Activated naive CD4-positive, alpha-beta T cell treated with anti-CD3 and anti-CD28 coated beads, Interleukin-2, amount 50 U/mL, for 72 hours (primary cell): Measurements from ENCODE around the gene PURA. TPM values are rescaled to one million over a fixed set of nuclear protein-coding genes. Genes with fewer than 3 reads are reported as not detected.
"Not testable (repeated sequence)": the region's sequence is repeated elsewhere in the genome, so short reads cannot be mapped to it uniquely, and the experiment has no call there.

ENCODE experiments used
- ATAC-seq, 2 donors: fragments of 150-1000 bp; cut with Tn5 transposase; 2 replicates each; pipeline ENCODE4 v1.10.0; 2021; ENCODE audit warnings: mild to moderate bottlenecking in 2 of 2, moderate library complexity in 2 of 2
- DNase-seq, 2 donors: peaks; one replicate each; pipeline ENCODE4 v3.0.0; 2021 to 2022; ENCODE audit warnings: low spot score in 2 of 2
- H3K27ac Mint-ChIP-seq, 2 donors: one replicate each; pipeline ENCODE4 v1.8.0; 2022; ENCODE audit warnings: mild to moderate bottlenecking in 2 of 2, mixed read lengths in 2 of 2
- H3K36me3 Mint-ChIP-seq, 2 donors: one replicate each; pipeline ENCODE4 v1.8.0; 2022; ENCODE audit warnings: mixed read lengths in 2 of 2
- H3K9me3 Mint-ChIP-seq, 2 donors: one replicate each; pipeline ENCODE4 v1.8.0; 2022; ENCODE audit warnings: mixed read lengths in 2 of 2
- total RNA-seq, 2 donors: library from RNA; stranded (reverse); gene quantifications; one replicate each; pipeline ENCODE4 v1.2.3, GENCODE V29; 2022

The PURA gene
- total RNA-seq, 2 donors from 2014 or later: 7.7 to 11.1 TPM

DNA sequence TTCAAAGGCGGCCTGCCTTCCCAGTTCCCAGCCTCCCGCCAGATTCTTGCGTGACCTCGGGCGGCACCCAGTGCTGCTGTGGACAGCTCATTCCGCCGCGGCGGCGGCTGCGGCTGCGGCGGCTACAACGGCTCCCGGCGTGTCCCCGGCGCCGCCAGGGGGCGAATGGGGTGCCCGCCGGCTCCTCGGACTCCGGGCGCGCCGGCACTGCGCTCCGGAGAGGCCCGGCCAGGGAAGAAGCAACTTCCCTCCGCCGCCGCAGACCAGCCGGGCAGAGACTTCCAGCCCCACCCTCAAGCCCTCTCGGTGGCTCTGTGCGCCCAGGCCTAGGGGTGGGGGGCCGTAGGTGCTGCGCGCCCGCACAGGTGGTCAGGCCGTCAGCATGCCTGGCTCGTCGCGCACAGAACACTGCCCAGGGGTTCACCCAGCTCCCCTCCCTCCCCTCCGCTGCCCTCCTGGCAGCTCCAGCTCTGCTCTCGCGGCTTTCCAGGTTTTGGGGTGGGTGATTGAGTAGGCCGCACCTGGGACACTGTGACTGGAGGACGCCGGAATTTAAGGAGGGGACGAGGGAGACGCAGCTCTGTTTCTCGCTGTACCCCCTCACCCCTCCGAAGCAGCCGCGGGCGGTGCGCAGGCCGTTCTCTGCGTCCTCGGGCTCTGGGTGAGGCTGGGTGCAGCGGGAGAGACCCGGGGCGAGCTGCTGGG lies 32.1 kb downstream of the PURA start:
- no peaks in the 10 kb centered on the region for H3K9me3 Mint-ChIP-seq
- no peak overlapping the region for H3K27ac Mint-ChIP-seq
- ATAC-seq (peak; percentile 81 to 88), DNase-seq (peak in 1 of 2 donors; percentile 76)
- no peaks in the 10 kb centered on the region for H3K36me3 Mint-ChIP-seq

- H3K36me3 Mint-ChIP-seq: no peaks in the 10 kb centered on the region
These were observed 32.6 kb downstream of the PURA start for GRCh38 chr5:140146523-140146842.

GRCh38 chr5:140147460-140147859 lies 33.6 kb downstream of the PURA start:
- ATAC-seq (no peak), DNase-seq (no peak)
- Mint-ChIP-seq H3K27ac (no peak overlapping the region), H3K9me3 (no peaks in the 10 kb centered on the region), H3K36me3 (no peaks in the 10 kb centered on the region)

More at GRCh38 chr5:140146523-140146842, 32.6 kb downstream of the PURA start:
- ATAC-seq (no peak), DNase-seq (no peak)
- Mint-ChIP-seq H3K27ac (no peak overlapping the region), H3K9me3 (no peaks in the 10 kb centered on the region)

DNA sequence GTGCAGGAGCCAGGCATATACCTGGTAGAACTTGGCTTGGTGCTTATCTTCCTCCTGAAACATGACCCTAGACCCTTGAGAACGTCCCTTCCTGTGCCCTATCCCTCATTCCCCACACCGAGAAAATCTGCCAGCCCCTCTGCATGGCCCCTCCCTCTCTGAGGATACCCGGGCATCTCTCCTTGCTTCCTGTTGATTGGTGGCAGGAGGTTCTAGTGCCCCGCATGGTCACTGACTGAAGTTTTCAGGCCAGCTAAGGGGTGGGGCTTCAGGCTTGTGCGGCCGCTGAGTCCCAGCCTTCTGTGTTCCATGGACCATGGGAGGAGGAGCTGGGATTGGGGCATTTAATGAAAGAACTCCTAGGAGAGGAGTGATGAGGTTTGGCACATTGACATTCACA lies 34.6 kb downstream of the PURA start:
- ATAC-seq: no peak
- no peak for DNase-seq
- Mint-ChIP-seq H3K27ac (no peak overlapping the region), H3K9me3 (no peaks in the 10 kb centered on the region), H3K36me3 (no peaks in the 10 kb centered on the region)

GRCh38 chr5:140150201-140150600 lies 36.3 kb downstream of the PURA start:
- no peaks in the 10 kb centered on the region for H3K36me3 Mint-ChIP-seq
- no peaks in the 10 kb centered on the region for H3K9me3 Mint-ChIP-seq
- DNase-seq (no peak), ATAC-seq (no peak)
- H3K27ac Mint-ChIP-seq: no peak overlapping the region

GRCh38 chr5:140151144-140152021 lies 37.5 kb downstream of the PURA start:
- DNase-seq (no peak), ATAC-seq (no peak)
- H3K27ac Mint-ChIP-seq: no peak overlapping the region
- no peaks in the 10 kb centered on the region for H3K9me3 Mint-ChIP-seq
- no peaks in the 10 kb centered on the region for H3K36me3 Mint-ChIP-seq

- no peak for ATAC-seq
- DNase-seq: no peak
- H3K36me3 Mint-ChIP-seq: no peaks in the 10 kb centered on the region
- no peaks in the 10 kb centered on the region for H3K9me3 Mint-ChIP-seq
- peak overlapping the region in 1 of 2 donors; percentile 27 for H3K27ac Mint-ChIP-seq
These were observed 38.4 kb downstream of the PURA start for GRCh38 chr5:140152022-140152999.

GRCh38 chr5:140153255-140153654 lies 39.3 kb downstream of the PURA start:
- no peak for DNase-seq
- ATAC-seq: no peak
- Mint-ChIP-seq H3K27ac (no peak overlapping the region), H3K9me3 (no peaks in the 10 kb centered on the region), H3K36me3 (no peaks in the 10 kb centered on the region)

GRCh38 chr5:140153905-140154304 lies 40.0 kb downstream of the PURA start:
- ATAC-seq (no peak), DNase-seq (no peak)
- no peaks in the 10 kb centered on the region for H3K36me3 Mint-ChIP-seq
- no peaks in the 10 kb centered on the region for H3K9me3 Mint-ChIP-seq
- H3K27ac Mint-ChIP-seq: no peak overlapping the region

- H3K9me3 Mint-ChIP-seq, H3K27ac Mint-ChIP-seq, DNase-seq, ATAC-seq, H3K36me3 Mint-ChIP-seq: not testable (repeated sequence)
These were observed 40.9 kb downstream of the PURA start for GRCh38 chr5:140154710-140155381.

GRCh38 chr5:140157032-140157781 lies 43.3 kb downstream of the PURA start:
- Mint-ChIP-seq H3K36me3 (no peaks in the 10 kb centered on the region), H3K27ac (peak overlapping the region in 1 of 2 donors; percentile 52), H3K9me3 (no peaks in the 10 kb centered on the region)
- DNase-seq: peak; percentile 81 to 89
- ATAC-seq: peak; percentile 99

DNA sequence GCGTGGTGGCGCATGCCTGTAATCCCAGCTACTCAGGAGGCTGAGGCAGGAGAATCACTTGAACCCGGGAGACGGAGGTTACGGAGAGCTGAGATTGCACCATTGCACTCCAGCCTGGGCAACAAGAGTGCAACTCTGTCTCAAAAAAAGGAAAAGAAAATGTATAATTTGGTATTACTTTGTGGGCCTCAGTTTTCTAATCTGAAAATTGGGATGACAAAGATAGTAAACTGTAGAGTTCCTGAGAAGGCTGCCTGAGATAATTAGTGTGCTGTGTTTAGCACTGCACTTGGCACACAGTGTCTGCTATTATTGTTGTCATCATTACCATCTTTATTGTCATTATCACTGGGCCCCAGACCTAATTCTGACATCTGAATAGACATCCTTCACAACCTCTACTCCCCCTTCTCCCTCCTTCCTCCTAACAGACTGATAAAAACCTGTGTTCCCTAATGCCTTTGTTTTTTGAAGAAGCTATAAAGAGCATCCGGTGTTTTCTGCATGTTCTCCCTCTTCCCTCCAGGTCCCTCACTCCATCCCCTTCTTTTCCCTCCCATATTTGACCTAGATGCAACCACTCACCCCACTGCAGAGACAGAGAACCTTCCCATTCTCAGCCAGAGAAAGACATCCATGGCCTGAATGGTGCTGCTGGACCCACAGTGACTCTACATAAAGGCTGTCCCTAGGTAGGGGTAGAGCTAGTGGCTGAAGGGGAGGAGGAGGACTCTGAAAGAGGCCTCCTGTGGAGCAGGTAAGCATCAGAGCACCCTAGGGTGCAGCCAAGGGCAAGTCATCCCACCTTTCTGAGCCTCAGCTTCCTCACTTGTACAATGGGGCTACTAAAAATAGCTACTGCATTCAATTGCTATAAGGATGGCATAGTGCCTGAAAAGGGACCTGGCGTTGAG lies 45.4 kb downstream of the PURA start:
- Mint-ChIP-seq H3K27ac (peak overlapping the region in 1 of 2 donors; percentile 2), H3K36me3 (no peaks in the 10 kb centered on the region), H3K9me3 (no peaks in the 10 kb centered on the region)
- DNase-seq (no peak), ATAC-seq (no peak)

DNA sequence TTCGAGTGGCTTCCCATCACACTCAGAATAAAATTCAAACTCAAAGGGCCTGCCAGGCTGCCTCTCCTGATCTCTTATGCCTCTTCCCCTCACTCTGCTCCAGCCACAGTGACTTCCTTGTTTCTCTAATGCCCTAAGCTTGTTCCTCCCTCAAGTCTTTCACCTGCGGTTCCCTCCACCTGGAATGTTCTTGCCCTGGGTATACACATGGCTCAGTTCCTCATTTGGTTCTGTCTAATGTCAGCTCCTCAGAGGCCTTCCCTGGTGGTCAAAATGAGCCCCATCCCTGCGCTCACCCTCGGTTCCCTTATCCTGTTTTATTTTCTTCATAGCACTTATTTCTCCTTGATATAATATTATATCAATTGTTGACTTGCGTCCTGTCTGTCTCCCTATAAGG lies 48.4 kb downstream of the PURA start:
- H3K9me3 Mint-ChIP-seq: no peaks in the 10 kb centered on the region
- H3K27ac Mint-ChIP-seq: no peak overlapping the region
- ATAC-seq (no peak), DNase-seq (no peak)
- no peaks in the 10 kb centered on the region for H3K36me3 Mint-ChIP-seq

DNA sequence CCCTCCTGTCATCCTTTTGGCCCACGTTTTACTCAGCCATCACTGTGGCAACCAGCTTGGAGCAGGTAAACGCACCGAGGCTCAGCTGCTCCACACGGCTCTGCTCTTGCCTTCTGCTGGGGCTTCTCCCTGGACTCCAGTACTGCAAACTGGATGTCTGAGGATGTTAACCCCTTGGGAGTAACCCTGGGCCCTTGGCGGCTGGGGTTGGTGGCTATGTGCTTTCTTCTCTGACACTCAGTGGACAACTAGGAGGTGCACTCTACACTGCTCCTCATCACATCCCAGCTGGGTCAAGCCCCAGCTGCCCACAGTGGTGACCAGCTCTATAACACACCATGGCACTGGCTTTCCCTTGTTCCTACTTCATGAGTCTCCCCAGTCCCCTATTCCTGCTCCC lies 48.9 kb downstream of the PURA start:
- Mint-ChIP-seq H3K27ac (peak overlapping the region in 1 of 2 donors; percentile 62), H3K9me3 (no peaks in the 10 kb centered on the region), H3K36me3 (no peaks in the 10 kb centered on the region)
- DNase-seq (no peak), ATAC-seq (no peak)
